Measurements from ENCODE around the gene PAX6.
A peak's percentile ranks its signal among the peaks of the same experiment; 100 is the strongest.

The PAX6 gene

GRCh38 chr11:31810779-31811647 lies at the start of gene PAX6:
Gene PAX6, minus strand, starts transcription at chr11:31811322. Its CDS starts 4,911 bp downstream, at chr11:31806411.
- H3K4me3 Mint-ChIP-seq: peak within 1 kb of the TSS; percentile 73 to 78 (median 77)
- peaks cover 99% of the 10 kb centered on the region for H3K27me3 Mint-ChIP-seq (ENCODE audit: low read depth)
- H3K36me3 Mint-ChIP-seq (ENCODE audit: low read depth): no peaks in the 10 kb centered on the region
- H3K9me3 Mint-ChIP-seq: peaks cover 7% of the 10 kb centered on the region
- no peak for TF ChIP-seq CTCF (IDR thresholded peaks at IDR 0.05; ENCODE audit: unreplicated experiment in 3 of 3)
- H3K4me1 Mint-ChIP-seq: peaks cover 47% of the 10 kb centered on the region
- no peak within 1 kb of the TSS for H3K27ac Mint-ChIP-seq

- no peaks in the 10 kb centered on the region for H3K4me1 Mint-ChIP-seq
- no peaks in the 10 kb centered on the region for H3K36me3 Mint-ChIP-seq (ENCODE audit: low read depth)
- H3K27me3 Mint-ChIP-seq (ENCODE audit: low read depth): peaks cover 37% of the 10 kb centered on the region
- H3K27ac Mint-ChIP-seq: no peak overlapping the region
- no peak for TF ChIP-seq CTCF (IDR thresholded peaks at IDR 0.05; ENCODE audit: unreplicated experiment in 3 of 3)
- H3K9me3 Mint-ChIP-seq: no peaks in the 10 kb centered on the region
- no peak overlapping the region for H3K4me3 Mint-ChIP-seq
Measured at GRCh38 chr11:31860391-31860790, 49.3 kb upstream of the PAX6 start.

GRCh38 chr11:31856248-31856647 lies 45.1 kb upstream of the PAX6 start:
- TF ChIP-seq CTCF (IDR thresholded peaks at IDR 0.05; ENCODE audit: unreplicated experiment in 3 of 3): no peak
- H3K27ac Mint-ChIP-seq: no peak overlapping the region
- H3K4me3 Mint-ChIP-seq: no peak overlapping the region
- H3K9me3 Mint-ChIP-seq: no peaks in the 10 kb centered on the region
- peaks cover 27% of the 10 kb centered on the region for H3K27me3 Mint-ChIP-seq (ENCODE audit: low read depth)
- no peaks in the 10 kb centered on the region for H3K36me3 Mint-ChIP-seq (ENCODE audit: low read depth)
- H3K4me1 Mint-ChIP-seq: no peaks in the 10 kb centered on the region

GRCh38 chr11:31855466-31855865 lies 44.3 kb upstream of the PAX6 start:
- Mint-ChIP-seq H3K27me3 (ENCODE audit: low read depth) (peaks cover 30% of the 10 kb centered on the region), H3K27ac (no peak overlapping the region), H3K36me3 (ENCODE audit: low read depth) (no peaks in the 10 kb centered on the region), H3K9me3 (no peaks in the 10 kb centered on the region), H3K4me1 (no peaks in the 10 kb centered on the region), H3K4me3 (no peak overlapping the region)
- TF ChIP-seq CTCF (IDR thresholded peaks at IDR 0.05; ENCODE audit: unreplicated experiment in 3 of 3): no peak

- Mint-ChIP-seq H3K36me3 (ENCODE audit: low read depth) (no peaks in the 10 kb centered on the region), H3K27ac (no peak overlapping the region), H3K9me3 (no peaks in the 10 kb centered on the region), H3K27me3 (ENCODE audit: low read depth) (peaks cover 24% of the 10 kb centered on the region), H3K4me3 (no peak overlapping the region), H3K4me1 (peaks cover 5% of the 10 kb centered on the region)
- TF ChIP-seq CTCF (IDR thresholded peaks at IDR 0.05; ENCODE audit: unreplicated experiment in 3 of 3): no peak
Measured at GRCh38 chr11:31850365-31850764, 39.2 kb upstream of the PAX6 start.

GRCh38 chr11:31847761-31848160 lies 36.6 kb upstream of the PAX6 start:
- Mint-ChIP-seq H3K4me3 (no peak overlapping the region), H3K27ac (no peak overlapping the region), H3K4me1 (peaks cover 5% of the 10 kb centered on the region), H3K9me3 (no peaks in the 10 kb centered on the region), H3K36me3 (ENCODE audit: low read depth) (no peaks in the 10 kb centered on the region), H3K27me3 (ENCODE audit: low read depth) (peaks cover 39% of the 10 kb centered on the region)
- TF ChIP-seq CTCF (IDR thresholded peaks at IDR 0.05; ENCODE audit: unreplicated experiment in 3 of 3): no peak

Data from nephron (organoid).